ENCODE measurements around the gene KANK4. TPM values are rescaled to one million over a fixed set of nuclear protein-coding genes. Genes with fewer than 3 reads are reported as not detected.
A peak's percentile ranks its signal among the peaks of the same experiment; 100 is the strongest.

KANK4 gene
- total and polyA plus RNA-seq, 2 experiments from 2014 or later: 0.65 to 4.0 TPM

GRCh38 chr1:62306065-62306464 is 13.2 kb downstream of the KANK4 start:
- Histone ChIP-seq H3K27ac (no peak overlapping the region), H3K9me3 (ENCODE audit: low read depth) (no peaks in the 10 kb centered on the region), H3K27me3 (no peaks in the 10 kb centered on the region), H3K4me3 (no peak overlapping the region), H3K36me3 (no peaks in the 10 kb centered on the region), H3K4me1 (ENCODE audit: low read depth) (no peaks in the 10 kb centered on the region)
- no peak for TF ChIP-seq CTCF (IDR thresholded peaks at IDR 0.05; ENCODE audit: low read depth, low read length)
- DNase-seq (ENCODE audit: low read depth in 1 of 2, low spot score in 1 of 2): no peak

DNA sequence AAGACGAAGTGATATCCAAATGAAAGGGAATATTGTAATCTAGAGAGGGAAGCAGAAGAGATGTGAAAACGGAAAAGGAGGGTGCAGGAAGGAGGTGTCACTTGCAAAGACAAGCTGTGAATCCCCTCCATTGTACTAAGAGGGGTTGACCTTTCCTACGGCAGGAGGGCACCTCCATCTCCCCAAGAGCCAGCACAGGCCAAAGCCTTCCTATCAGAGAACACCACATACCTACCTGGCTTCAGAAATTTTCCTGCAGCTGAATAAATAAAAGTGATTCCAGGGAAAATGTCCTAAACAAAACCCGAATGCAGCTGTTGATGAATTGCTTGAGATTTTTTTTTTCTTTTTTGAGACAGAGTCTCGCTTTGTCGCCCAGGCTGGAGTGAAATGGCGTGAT is 14.3 kb downstream of the KANK4 start:
- no peak overlapping the region for H3K4me3 ChIP-seq
- TF ChIP-seq CTCF (IDR thresholded peaks at IDR 0.05; ENCODE audit: low read depth, low read length): no peak
- DNase-seq (ENCODE audit: low read depth in 1 of 2, low spot score in 1 of 2): no peak
- H3K27me3 ChIP-seq: no peaks in the 10 kb centered on the region
- H3K36me3 ChIP-seq: no peaks in the 10 kb centered on the region
- no peaks in the 10 kb centered on the region for H3K9me3 ChIP-seq (ENCODE audit: low read depth)
- H3K4me1 ChIP-seq (ENCODE audit: low read depth): no peaks in the 10 kb centered on the region
- no peak overlapping the region for H3K27ac ChIP-seq

DNA sequence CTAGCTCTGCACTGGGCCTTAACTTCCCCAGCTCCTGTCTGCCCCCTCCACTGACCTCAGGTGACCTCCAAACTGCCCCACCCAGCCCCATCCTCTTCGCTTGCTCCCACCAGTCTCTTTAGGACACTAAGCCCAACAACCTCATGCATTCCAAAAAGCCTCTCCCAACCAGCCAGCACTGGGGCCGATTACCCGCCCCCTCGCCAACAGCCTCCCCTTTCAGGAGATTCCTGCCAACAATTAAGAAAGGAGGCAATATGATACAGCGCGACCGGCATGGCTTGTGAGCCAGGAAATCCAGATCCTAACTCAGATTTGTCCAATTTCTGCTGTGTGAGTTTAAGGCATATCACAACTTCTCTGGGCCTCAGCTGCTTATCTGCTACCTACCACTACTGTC is 14.7 kb downstream of the KANK4 start:
- Histone ChIP-seq H3K27me3 (no peaks in the 10 kb centered on the region), H3K9me3 (ENCODE audit: low read depth) (no peaks in the 10 kb centered on the region), H3K36me3 (no peaks in the 10 kb centered on the region), H3K4me3 (no peak overlapping the region), H3K27ac (no peak overlapping the region), H3K4me1 (ENCODE audit: low read depth) (no peaks in the 10 kb centered on the region)
- no peak for DNase-seq (ENCODE audit: low read depth in 1 of 2, low spot score in 1 of 2)
- no peak for TF ChIP-seq CTCF (IDR thresholded peaks at IDR 0.05; ENCODE audit: low read depth, low read length)

DNA sequence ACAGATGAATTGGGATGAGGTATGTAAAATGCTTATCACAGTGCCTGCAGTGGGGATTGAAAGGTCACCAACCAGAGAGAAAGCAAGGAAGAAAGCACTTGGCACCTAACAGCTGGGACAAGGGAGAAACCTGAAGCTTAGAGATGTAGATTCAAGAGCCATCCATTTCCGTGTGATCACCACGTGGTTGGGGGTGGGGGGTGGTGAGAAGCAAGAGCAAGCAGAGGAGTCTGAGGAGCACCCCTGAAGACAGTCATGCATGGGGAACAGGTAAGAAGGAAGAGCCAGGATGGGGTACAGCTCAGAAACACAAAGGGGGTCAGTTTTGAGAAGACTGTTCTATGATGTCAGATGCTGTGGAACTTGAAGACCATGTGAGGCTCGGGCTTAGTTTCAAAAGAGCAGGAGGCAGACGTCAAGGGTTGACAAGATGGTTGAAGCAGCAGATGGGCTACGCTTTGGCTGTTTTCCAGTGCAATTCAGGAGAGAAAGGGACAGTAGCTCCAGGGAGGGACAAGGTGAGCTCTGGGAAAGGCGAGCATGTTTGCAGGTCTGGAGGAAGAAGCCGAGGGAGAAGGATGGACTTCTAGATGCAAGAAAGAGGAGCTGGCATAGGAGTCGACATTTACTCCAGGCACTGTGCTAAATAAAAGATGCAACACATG is 17.4 kb downstream of the KANK4 start:
- no peak overlapping the region for H3K4me3 ChIP-seq
- no peaks in the 10 kb centered on the region for H3K4me1 ChIP-seq (ENCODE audit: low read depth)
- no peak for TF ChIP-seq CTCF (IDR thresholded peaks at IDR 0.05; ENCODE audit: low read depth, low read length)
- H3K27me3 ChIP-seq: no peaks in the 10 kb centered on the region
- no peaks in the 10 kb centered on the region for H3K36me3 ChIP-seq
- no peak overlapping the region for H3K27ac ChIP-seq
- no peaks in the 10 kb centered on the region for H3K9me3 ChIP-seq (ENCODE audit: low read depth)
- no peak for DNase-seq (ENCODE audit: low read depth in 1 of 2, low spot score in 1 of 2)

DNA sequence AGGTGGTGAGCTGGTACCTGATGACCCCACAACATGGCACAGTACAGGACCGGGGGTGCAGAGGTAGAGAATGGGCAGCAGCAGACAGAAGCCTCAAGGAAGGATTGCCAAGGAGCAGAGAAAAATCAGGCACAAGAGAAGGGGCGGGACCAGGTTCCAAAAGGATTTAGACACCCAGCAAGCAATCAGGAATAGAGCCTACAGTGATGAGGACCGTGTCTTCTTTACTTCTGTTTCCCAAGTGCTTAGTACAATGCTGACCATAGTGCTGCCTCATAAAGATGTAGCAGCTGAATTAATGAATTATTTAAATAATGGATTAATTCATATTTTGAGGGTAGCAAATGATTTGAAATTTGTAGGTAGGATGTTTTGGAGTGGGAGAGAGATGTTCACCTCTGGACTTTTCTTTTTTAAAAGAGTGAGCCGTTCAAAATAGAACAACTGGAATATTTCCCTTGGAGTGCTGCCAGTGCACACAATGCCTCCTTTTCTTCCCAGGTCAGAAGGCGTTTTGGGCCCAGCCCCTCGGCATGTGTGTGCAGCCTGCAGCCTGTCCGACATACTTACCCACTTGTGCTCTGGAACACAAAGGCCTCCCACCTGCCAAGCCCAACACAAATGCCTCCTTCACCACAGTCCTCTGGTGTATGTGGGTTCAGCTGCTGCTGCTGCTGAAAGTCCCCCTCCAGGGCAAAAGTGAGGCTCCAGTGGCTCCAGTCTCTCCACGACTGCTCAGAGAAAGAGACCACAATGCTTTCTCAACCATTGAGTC is 19.6 kb downstream of the KANK4 start:
- Histone ChIP-seq H3K36me3 (no peaks in the 10 kb centered on the region), H3K4me3 (no peak overlapping the region), H3K27me3 (no peaks in the 10 kb centered on the region), H3K4me1 (ENCODE audit: low read depth) (no peaks in the 10 kb centered on the region), H3K27ac (no peak overlapping the region), H3K9me3 (ENCODE audit: low read depth) (no peaks in the 10 kb centered on the region)
- TF ChIP-seq CTCF (IDR thresholded peaks at IDR 0.05; ENCODE audit: low read depth, low read length): no peak
- DNase-seq (ENCODE audit: low read depth in 1 of 2, low spot score in 1 of 2): peak in 1 of 2 donors; percentile 38

Measured in cardiac muscle cell (in vitro differentiated cells and primary cell).